ENCODE measurements around the gene CALML5. TPM values are rescaled to one million over a fixed set of nuclear protein-coding genes. Genes with fewer than 3 reads are reported as not detected.

Gene CALML5
- total RNA-seq, 1 experiment from 2014 or later = not detected

- no peaks in the 10 kb centered on the region for H3K9me3 ChIP-seq (replicated peaks)
- H3K4me1 ChIP-seq = no peaks in the 10 kb centered on the region
- DNase-seq = no peak
- H3K36me3 ChIP-seq = no peaks in the 10 kb centered on the region
- H3K27ac ChIP-seq = no peak overlapping the region
- no peaks in the 10 kb centered on the region for H3K27me3 ChIP-seq
- H3K4me3 ChIP-seq = no peak overlapping the region
These were observed 13.0 kb upstream of the CALML5 start for GRCh38 chr10:5512331-5512730.

- Histone ChIP-seq H3K27me3 (no peaks in the 10 kb centered on the region), H3K4me3 (no peak overlapping the region), H3K4me1 (no peaks in the 10 kb centered on the region), H3K27ac (no peak overlapping the region), H3K36me3 (no peaks in the 10 kb centered on the region), H3K9me3 (replicated peaks) (no peaks in the 10 kb centered on the region)
- DNase-seq = no peak
These were observed 12.5 kb upstream of the CALML5 start for GRCh38 chr10:5511885-5512280.

- no peaks in the 10 kb centered on the region for H3K9me3 ChIP-seq (replicated peaks)
- no peaks in the 10 kb centered on the region for H3K36me3 ChIP-seq
- H3K4me1 ChIP-seq = no peaks in the 10 kb centered on the region
- DNase-seq = no peak
- H3K27ac ChIP-seq = no peak overlapping the region
- no peaks in the 10 kb centered on the region for H3K27me3 ChIP-seq
- H3K4me3 ChIP-seq = no peak overlapping the region
These were observed 12.0 kb upstream of the CALML5 start for GRCh38 chr10:5511231-5511884.

- H3K36me3 ChIP-seq = no peaks in the 10 kb centered on the region
- no peak overlapping the region for H3K27ac ChIP-seq
- no peaks in the 10 kb centered on the region for H3K9me3 ChIP-seq (replicated peaks)
- H3K4me3 ChIP-seq = no peak overlapping the region
- H3K4me1 ChIP-seq = no peaks in the 10 kb centered on the region
- no peak for DNase-seq
- H3K27me3 ChIP-seq = no peaks in the 10 kb centered on the region
These were observed 11.1 kb upstream of the CALML5 start for GRCh38 chr10:5510281-5511072.

GRCh38 chr10:5509691-5510090 is 10.3 kb upstream of the CALML5 start:
- no peaks in the 10 kb centered on the region for H3K36me3 ChIP-seq
- H3K4me3 ChIP-seq = no peak overlapping the region
- no peak overlapping the region for H3K27ac ChIP-seq
- no peaks in the 10 kb centered on the region for H3K27me3 ChIP-seq
- no peaks in the 10 kb centered on the region for H3K4me1 ChIP-seq
- DNase-seq = no peak
- H3K9me3 ChIP-seq (replicated peaks) = no peaks in the 10 kb centered on the region

- H3K4me3 ChIP-seq = no peak overlapping the region
- no peak for DNase-seq
- no peaks in the 10 kb centered on the region for H3K4me1 ChIP-seq
- H3K36me3 ChIP-seq = no peaks in the 10 kb centered on the region
- no peaks in the 10 kb centered on the region for H3K9me3 ChIP-seq (replicated peaks)
- no peak overlapping the region for H3K27ac ChIP-seq
- H3K27me3 ChIP-seq = no peaks in the 10 kb centered on the region
These were observed 9.9 kb upstream of the CALML5 start for GRCh38 chr10:5509236-5509635.

- Histone ChIP-seq H3K4me1 (no peaks in the 10 kb centered on the region), H3K27me3 (no peaks in the 10 kb centered on the region), H3K36me3 (no peaks in the 10 kb centered on the region), H3K9me3 (replicated peaks) (no peaks in the 10 kb centered on the region), H3K27ac (no peak overlapping the region), H3K4me3 (no peak overlapping the region)
- no peak for DNase-seq
These were observed 9.4 kb upstream of the CALML5 start for GRCh38 chr10:5508786-5509185.

GRCh38 chr10:5508161-5508604 is 8.8 kb upstream of the CALML5 start:
- no peaks in the 10 kb centered on the region for H3K4me1 ChIP-seq
- DNase-seq = no peak
- H3K36me3 ChIP-seq = no peaks in the 10 kb centered on the region
- H3K9me3 ChIP-seq (replicated peaks) = no peaks in the 10 kb centered on the region
- H3K4me3 ChIP-seq = no peak overlapping the region
- H3K27me3 ChIP-seq = no peaks in the 10 kb centered on the region
- H3K27ac ChIP-seq = no peak overlapping the region

GRCh38 chr10:5507649-5508131 is 8.3 kb upstream of the CALML5 start:
- no peaks in the 10 kb centered on the region for H3K9me3 ChIP-seq (replicated peaks)
- no peak overlapping the region for H3K27ac ChIP-seq
- H3K4me3 ChIP-seq = no peak overlapping the region
- no peaks in the 10 kb centered on the region for H3K36me3 ChIP-seq
- no peaks in the 10 kb centered on the region for H3K27me3 ChIP-seq
- no peak for DNase-seq
- no peaks in the 10 kb centered on the region for H3K4me1 ChIP-seq

- Histone ChIP-seq H3K4me1 (no peaks in the 10 kb centered on the region), H3K9me3 (replicated peaks) (no peaks in the 10 kb centered on the region), H3K4me3 (no peak overlapping the region), H3K36me3 (no peaks in the 10 kb centered on the region), H3K27me3 (no peaks in the 10 kb centered on the region), H3K27ac (no peak overlapping the region)
- no peak for DNase-seq
These were observed 7.6 kb upstream of the CALML5 start for GRCh38 chr10:5506751-5507648.

- no peak overlapping the region for H3K27ac ChIP-seq
- no peaks in the 10 kb centered on the region for H3K9me3 ChIP-seq (replicated peaks)
- no peaks in the 10 kb centered on the region for H3K27me3 ChIP-seq
- DNase-seq = no peak
- no peaks in the 10 kb centered on the region for H3K36me3 ChIP-seq
- H3K4me1 ChIP-seq = no peaks in the 10 kb centered on the region
- H3K4me3 ChIP-seq = no peak overlapping the region
These were observed 6.9 kb upstream of the CALML5 start for GRCh38 chr10:5506246-5506645.

GRCh38 chr10:5504146-5505072 is 5.0 kb upstream of the CALML5 start:
- H3K36me3 ChIP-seq = no peaks in the 10 kb centered on the region
- H3K4me3 ChIP-seq = no peak overlapping the region
- H3K4me1 ChIP-seq = no peaks in the 10 kb centered on the region
- DNase-seq = no peak
- no peaks in the 10 kb centered on the region for H3K27me3 ChIP-seq
- no peak overlapping the region for H3K27ac ChIP-seq
- H3K9me3 ChIP-seq (replicated peaks) = no peaks in the 10 kb centered on the region

GRCh38 chr10:5503477-5503835 is 4.1 kb upstream of the CALML5 start:
- no peak for DNase-seq
- Histone ChIP-seq H3K4me1 (no peaks in the 10 kb centered on the region), H3K27me3 (no peaks in the 10 kb centered on the region), H3K4me3 (no peak overlapping the region), H3K27ac (no peak overlapping the region), H3K9me3 (replicated peaks) (no peaks in the 10 kb centered on the region), H3K36me3 (no peaks in the 10 kb centered on the region)

Measured in SJCRH30 (cell line).